T-helper 2 cell treated with Interferon-gamma antibody and Interleukin-4, amounts not matched to agents 100 ng/mL and 5 ng/mL, for 36 hours (primary cell): ENCODE results near the gene AGT. TPM values are rescaled to one million over a fixed set of nuclear protein-coding genes. Genes with fewer than 3 reads are reported as not detected.
"Not testable (repeated sequence)": the region's sequence is repeated elsewhere in the genome, so short reads cannot be mapped to it uniquely, and the experiment has no call there.

ENCODE experiments used
- intact Hi-C: fragments of 100-400 bp; cut with micrococcal nuclease; formaldehyde crosslinking; loops from one replicate; pipeline ENCODE4 v1.15.1; 2023
- total RNA-seq: library from RNA; stranded (reverse); gene quantifications from 2 replicates; pipeline ENCODE4 v1.2.3, GENCODE V29; 2022

The AGT gene
- total RNA-seq, 1 donor from 2014 or later: not detected

- intact Hi-C loops: no loop called here
These were observed 5.0 kb downstream of the AGT start for GRCh38 chr1:230708631-230709580.

GRCh38 chr1:230707732-230708630 is 5.9 kb downstream of the AGT start:
- intact Hi-C loops: no loop called here

- intact Hi-C loops: no loop called here
These were observed 6.8 kb downstream of the AGT start for GRCh38 chr1:230706887-230707731.

- intact Hi-C loops: no loop called here
These were observed 7.8 kb downstream of the AGT start for GRCh38 chr1:230706020-230706699.

- intact Hi-C loops: no loop called here
These were observed 8.5 kb downstream of the AGT start for GRCh38 chr1:230705289-230706019.

- intact Hi-C loops: no loop called here
These were observed 9.1 kb downstream of the AGT start for GRCh38 chr1:230704830-230705229.

GRCh38 chr1:230703679-230704385 is 10.1 kb downstream of the AGT start:
- intact Hi-C loops: no loop called here

- intact Hi-C loops: no loop called here
These were observed 10.8 kb downstream of the AGT start for GRCh38 chr1:230702934-230703678.

GRCh38 chr1:230701895-230702768 is 11.8 kb downstream of the AGT start:
- intact Hi-C loops: no loop called here

GRCh38 chr1:230701434-230701833 is 12.5 kb downstream of the AGT start:
- intact Hi-C loops: no loop called here

- intact Hi-C loops: no loop called here
These were observed 13.8 kb downstream of the AGT start for GRCh38 chr1:230700132-230700531.

GRCh38 chr1:230699716-230700115 is 14.2 kb downstream of the AGT start:
- intact Hi-C loops: no loop called here

- intact Hi-C loops: not testable (repeated sequence)
These were observed 15.0 kb downstream of the AGT start for GRCh38 chr1:230698964-230699363.

GRCh38 chr1:230698130-230698529 is 15.8 kb downstream of the AGT start:
- intact Hi-C loops: no loop called here

- intact Hi-C loops: no loop called here
These were observed 17.0 kb downstream of the AGT start for GRCh38 chr1:230696722-230697437.

- intact Hi-C loops: no loop called here
These were observed 17.7 kb downstream of the AGT start for GRCh38 chr1:230696218-230696617.

- intact Hi-C loops: no loop called here
These were observed 18.9 kb downstream of the AGT start for GRCh38 chr1:230694991-230695390.
